NOMO-1 (cell line): ENCODE data around the gene GTF2H1.
"Not testable (repeated sequence)": the region's sequence is repeated elsewhere in the genome, so short reads cannot be mapped to it uniquely, and the experiment has no call there.

Experiments
- DNase-seq, 2 experiments: peaks; one replicate each; lab custom pipeline; 2025; ENCODE audit not compliant: unreplicated experiment in 2 of 2; lab: John Stamatoyannopoulos, UW

The GTF2H1 gene

GRCh38 chr11:18372201-18372600 is 49.8 kb downstream of the GTF2H1 start:
- DNase-seq, result no peak

GRCh38 chr11:18374956-18375355 is 52.6 kb downstream of the GTF2H1 start:
- DNase-seq, result no peak

GRCh38 chr11:18375941-18376340 is 53.6 kb downstream of the GTF2H1 start:
- DNase-seq, result no peak

GRCh38 chr11:18379201-18379600 is 56.8 kb downstream of the GTF2H1 start:
- DNase-seq, result no peak

GRCh38 chr11:18383388-18384156 is 61.2 kb downstream of the GTF2H1 start:
- DNase-seq, result peak; percentile 39 to 67

- peak; percentile 24 to 46 for DNase-seq
Observed at GRCh38 chr11:18384157-18384641, 61.8 kb downstream of the GTF2H1 start.

- DNase-seq, result no peak
Observed at GRCh38 chr11:18390088-18390487, 67.7 kb downstream of the GTF2H1 start.

GRCh38 chr11:18392434-18393321 is 70.3 kb downstream of the GTF2H1 start:
- no peak for DNase-seq

GRCh38 chr11:18393581-18394274 is 71.4 kb downstream of the GTF2H1 start:
- DNase-seq, result peak in 1 of 2 experiments; percentile 40

- DNase-seq, result peak; percentile 87 to 94
Observed at GRCh38 chr11:18394275-18394927, 72.0 kb downstream of the GTF2H1 start, which contains the start of gene LDHA. LDHA (plus strand) TSS chr11:18394563; CDS start chr11:18396843, 2,280 bp downstream.

GRCh38 chr11:18394928-18395734 is 72.8 kb downstream of the GTF2H1 start:
- DNase-seq, result peak in 1 of 2 experiments; percentile 30

- peak; percentile 97 to 99 for DNase-seq
Observed at GRCh38 chr11:18395735-18396504, 73.6 kb downstream of the GTF2H1 start.

GRCh38 chr11:18397921-18398320 is 75.6 kb downstream of the GTF2H1 start:
- DNase-seq, result no peak

- DNase-seq, result not testable (repeated sequence)
Observed at GRCh38 chr11:18401077-18401476, 78.7 kb downstream of the GTF2H1 start.

- no peak for DNase-seq
Observed at GRCh38 chr11:18404062-18404461, 81.7 kb downstream of the GTF2H1 start.

- not testable (repeated sequence) for DNase-seq
Observed at GRCh38 chr11:18407400-18407799, 85.0 kb downstream of the GTF2H1 start.

GRCh38 chr11:18408558-18409291 is 86.4 kb downstream of the GTF2H1 start:
- DNase-seq, result no peak

- DNase-seq, result no peak
Observed at GRCh38 chr11:18416459-18416858, 94.1 kb downstream of the GTF2H1 start.
